Fibroblast of pulmonary artery (primary cell): ENCODE measurements around the gene ZNF853.
A peak's percentile ranks its signal among the peaks of the same experiment; 100 is the strongest.

Source experiments
- DNase-seq: peaks from one replicate; pipeline ENCODE4 v3.0.0-alpha.2; 2010; ENCODE audit warnings: low read depth
- H3K4me3 ChIP-seq: replicated peaks from 2 replicates; pipeline ENCODE4 v1.5.1; 2011; ENCODE audit warnings: low read depth, mild to moderate bottlenecking, control low read depth, low read length, moderate library complexity
- TF ChIP-seq, protein P1 (sequence below): IDR thresholded peaks from 2 replicates; pipeline ENCODE4 v1.5.1; 2011; ENCODE audit warnings: mild to moderate bottlenecking, control low read depth, low read length, inconsistent platforms; ENCODE audit errors: missing control alignments

ZNF853 gene

DNA sequence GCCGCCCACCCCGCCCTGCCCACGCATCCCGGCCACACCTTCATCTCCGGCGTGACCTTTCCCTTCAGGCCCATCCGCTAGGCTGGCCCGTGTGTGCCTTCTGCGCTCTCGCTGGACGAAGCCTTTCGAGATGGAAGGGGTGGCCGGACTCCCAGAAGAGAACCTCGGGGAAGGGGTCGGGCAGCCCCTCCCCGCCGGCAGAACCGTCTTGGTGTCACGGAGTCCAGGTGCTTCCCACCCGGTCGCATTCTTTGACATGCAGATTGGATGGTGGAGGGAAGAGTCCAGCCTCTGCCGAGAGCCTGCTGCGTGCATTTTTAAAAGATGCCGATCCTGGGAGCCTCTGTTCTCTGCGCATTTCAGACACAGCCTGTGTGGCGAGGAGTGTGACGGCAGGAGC lies 7.3 kb upstream of the ZNF853 start:
- H3K4me3 ChIP-seq = no peak overlapping the region
- TF ChIP-seq, protein P1, sequence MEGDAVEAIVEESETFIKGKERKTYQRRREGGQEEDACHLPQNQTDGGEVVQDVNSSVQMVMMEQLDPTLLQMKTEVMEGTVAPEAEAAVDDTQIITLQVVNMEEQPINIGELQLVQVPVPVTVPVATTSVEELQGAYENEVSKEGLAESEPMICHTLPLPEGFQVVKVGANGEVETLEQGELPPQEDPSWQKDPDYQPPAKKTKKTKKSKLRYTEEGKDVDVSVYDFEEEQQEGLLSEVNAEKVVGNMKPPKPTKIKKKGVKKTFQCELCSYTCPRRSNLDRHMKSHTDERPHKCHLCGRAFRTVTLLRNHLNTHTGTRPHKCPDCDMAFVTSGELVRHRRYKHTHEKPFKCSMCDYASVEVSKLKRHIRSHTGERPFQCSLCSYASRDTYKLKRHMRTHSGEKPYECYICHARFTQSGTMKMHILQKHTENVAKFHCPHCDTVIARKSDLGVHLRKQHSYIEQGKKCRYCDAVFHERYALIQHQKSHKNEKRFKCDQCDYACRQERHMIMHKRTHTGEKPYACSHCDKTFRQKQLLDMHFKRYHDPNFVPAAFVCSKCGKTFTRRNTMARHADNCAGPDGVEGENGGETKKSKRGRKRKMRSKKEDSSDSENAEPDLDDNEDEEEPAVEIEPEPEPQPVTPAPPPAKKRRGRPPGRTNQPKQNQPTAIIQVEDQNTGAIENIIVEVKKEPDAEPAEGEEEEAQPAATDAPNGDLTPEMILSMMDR = no peak
- no peak for DNase-seq

DNA sequence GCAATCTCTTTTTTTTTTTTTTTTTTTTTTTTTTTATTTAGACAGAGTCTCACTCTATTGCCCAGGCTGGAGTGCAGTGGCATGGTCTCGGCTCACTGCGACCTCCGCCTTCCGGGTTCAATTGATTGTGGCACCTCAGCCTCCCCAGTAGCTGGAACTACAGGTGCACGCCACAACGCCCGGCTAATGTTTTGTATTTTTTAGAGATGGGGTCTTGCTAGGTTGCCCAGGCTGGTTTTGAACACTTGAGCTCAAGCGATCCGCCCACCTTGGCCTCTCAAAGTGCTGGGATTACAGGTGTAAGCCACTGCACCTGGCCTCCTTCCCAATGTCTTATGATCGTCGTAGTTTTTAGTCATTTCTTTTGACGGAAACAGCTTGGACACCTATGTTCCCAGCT lies 6.6 kb upstream of the ZNF853 start:
- no peak overlapping the region for H3K4me3 ChIP-seq
- no peak for DNase-seq
- TF ChIP-seq, protein P1 = no peak

DNA sequence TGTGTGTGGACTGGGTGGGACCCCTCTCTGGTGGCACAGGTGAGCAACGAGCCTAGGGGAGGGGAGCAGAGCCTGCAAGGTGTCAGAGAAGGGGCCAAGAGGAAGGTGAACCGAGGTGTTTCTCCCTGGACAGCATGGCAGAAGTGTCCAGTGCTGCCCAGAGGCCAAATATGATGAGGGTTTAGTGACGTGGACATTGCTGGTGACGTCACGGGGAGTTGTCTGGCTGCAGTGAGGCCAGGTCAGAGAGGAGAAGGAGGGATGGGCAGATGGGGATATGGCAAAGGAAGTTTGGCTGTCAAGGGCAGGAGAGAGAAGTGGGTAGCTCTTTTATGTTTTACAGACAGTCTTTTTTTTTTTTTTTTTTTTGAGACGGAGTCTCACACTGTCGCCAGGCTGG lies 2.6 kb upstream of the ZNF853 start:
- no peak overlapping the region for H3K4me3 ChIP-seq
- DNase-seq = no peak
- TF ChIP-seq, protein P1 = no peak

DNA sequence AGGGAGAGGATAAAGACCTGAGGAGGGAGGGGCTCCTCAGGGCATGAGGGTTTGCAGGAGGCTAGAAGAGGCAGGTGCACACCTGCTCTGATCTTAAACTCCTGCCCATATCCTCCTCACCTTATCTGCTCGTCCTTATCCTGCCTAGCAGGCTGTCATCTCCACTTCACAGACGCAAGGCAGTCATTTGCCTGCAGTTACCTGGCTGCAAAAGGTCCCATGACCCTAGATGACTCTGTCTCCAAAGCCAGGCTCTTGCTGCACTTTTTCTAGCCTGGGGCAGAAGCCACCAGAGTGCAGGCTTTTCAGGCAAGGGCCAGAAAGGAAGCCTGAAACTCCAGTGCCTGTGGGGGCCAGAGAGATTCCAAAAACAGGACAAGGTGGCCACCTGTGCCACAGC lies 1.7 kb upstream of the ZNF853 start:
- DNase-seq = no peak
- TF ChIP-seq, protein P1 = no peak
- no peak overlapping the region for H3K4me3 ChIP-seq

DNA sequence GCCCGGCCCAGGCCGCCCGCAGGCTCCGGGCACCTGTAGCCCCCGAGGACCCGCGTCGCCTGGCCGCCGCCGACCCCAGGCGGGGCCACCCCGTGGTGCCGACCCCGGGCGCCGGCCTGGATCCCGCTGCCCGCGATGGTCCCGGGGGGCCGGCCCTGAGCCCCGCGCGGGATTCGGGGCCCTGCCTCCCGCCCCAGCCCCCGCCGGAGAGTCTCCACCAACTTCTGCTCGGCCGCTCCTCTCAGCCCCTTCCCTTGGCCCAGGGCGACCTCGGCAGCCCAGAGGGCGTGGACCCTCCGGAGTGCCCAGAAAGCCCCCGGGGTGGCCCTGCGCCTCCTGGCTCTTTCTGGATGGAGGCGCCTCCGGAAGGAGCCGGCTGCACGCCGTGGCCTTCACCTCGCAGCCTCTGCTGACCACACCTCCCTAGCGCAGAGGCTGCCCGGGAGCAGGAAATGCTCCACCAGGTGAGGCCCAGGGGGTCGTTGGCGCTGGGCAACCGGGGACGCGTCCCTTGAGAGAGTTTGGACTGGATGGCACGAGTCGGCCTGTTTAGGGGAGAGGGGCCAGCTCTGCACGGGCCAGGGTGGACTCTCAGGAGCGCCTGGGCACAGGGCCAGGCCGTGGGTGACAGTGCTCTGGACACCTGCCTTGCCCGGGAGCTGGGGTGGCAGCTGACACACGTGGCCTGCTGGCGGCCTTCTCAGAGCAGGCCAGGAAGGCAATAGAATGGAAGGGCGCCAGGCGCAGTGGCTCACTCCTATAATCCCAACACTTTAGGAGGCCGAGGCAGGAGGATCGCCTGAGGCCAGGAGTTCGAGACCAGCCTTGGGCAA lies 529 bp downstream of the ZNF853 start:
- TF ChIP-seq, protein P1 = no peak
- peak overlapping the region; percentile 43 for H3K4me3 ChIP-seq
- DNase-seq = no peak

DNA sequence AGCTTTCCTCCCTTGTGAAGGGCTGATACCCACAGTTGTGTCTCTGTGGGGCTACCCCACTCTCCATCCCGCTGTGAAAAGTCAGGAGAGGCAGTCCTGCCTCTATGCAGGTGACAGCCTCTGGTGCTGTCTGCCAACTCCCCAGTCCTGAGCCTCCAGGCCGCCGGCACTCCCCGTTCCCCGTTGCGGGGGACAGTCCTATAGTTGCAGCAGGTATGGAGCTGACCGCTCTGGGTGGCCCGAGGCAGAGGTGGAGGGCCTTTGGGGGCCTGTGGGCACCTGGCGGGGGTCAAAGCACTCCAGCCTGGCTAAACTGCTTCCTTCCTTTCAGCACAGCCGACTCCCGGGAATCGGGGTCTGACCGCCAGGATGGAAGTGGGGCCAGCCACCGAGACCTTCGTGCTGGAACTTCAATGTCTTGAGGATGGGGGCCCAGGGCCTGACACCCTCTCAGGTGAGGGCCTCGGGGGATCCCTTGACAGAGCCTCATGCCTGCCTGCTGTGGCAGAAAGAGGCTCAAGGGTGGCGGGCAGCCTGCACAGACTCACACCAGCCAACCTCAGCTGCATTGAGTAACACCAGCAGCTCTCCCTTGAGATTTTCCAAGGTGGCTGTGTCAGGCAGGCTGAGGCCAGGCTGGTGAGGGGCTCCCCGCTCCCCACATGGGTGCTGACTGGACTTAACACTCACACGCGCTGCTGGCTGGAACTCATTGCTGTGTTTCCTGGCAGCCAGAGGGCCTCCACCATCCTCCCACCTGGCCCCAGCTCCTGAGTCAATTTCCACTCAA lies 1.6 kb downstream of the ZNF853 start:
- TF ChIP-seq, protein P1 = no peak
- DNase-seq = no peak
- H3K4me3 ChIP-seq = no peak overlapping the region
